ENCODE results near the gene GAS2L1.

Gene GAS2L1

DNA sequence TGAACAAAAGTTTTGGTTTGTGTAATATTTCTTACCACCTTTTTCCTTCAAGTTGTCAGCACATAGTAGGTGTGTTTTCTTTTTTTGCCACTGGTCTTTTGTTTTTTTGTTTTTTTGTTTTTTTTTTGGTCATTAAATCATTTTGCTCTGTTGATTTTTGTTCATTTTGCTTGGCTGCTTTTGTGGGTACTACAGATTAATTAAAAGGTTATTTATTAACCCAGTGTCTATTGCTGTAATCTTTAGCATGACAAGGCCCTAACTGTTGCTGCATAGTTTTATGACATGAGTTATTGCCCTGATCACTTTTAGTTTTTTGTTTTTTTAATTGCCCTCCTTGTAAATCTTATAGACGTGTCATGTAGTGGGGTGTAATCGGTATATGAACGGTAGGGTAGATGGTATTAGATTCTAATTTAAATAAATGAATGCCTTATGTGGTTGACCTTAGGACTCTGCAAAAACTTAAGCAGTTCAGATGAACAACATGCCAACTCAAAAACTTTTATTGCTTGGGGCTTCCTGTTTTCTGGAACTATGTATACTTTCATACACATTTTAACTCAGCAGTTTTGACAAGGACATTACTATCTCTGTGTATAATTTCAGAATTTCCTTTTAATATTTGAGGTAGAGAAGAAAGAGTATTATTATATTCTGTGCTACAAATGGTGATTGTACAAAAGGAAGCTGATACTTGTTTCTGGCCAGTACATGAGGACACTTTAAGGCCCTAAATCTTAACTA lies 30.5 kb upstream of the GAS2L1 start:
- no peak for DNase-seq

DNA sequence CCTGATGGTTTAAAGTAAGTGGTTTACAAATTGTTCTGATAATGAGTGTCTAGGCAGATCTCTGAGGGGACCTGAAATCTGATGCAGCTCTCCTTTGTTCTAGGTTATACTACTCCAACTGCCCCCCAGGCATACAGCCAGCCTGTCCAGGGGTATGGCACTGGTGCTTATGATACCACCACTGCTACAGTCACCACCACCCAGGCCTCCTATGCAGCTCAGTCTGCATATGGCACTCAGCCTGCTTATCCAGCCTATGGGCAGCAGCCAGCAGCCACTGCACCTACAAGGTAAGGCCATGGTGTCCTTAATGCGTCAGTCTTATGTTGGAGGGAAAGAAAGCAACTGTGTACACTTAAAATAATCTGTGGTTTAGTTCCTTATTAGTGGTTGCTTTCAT lies 28.5 kb upstream of the GAS2L1 start:
- no peak for DNase-seq

DNA sequence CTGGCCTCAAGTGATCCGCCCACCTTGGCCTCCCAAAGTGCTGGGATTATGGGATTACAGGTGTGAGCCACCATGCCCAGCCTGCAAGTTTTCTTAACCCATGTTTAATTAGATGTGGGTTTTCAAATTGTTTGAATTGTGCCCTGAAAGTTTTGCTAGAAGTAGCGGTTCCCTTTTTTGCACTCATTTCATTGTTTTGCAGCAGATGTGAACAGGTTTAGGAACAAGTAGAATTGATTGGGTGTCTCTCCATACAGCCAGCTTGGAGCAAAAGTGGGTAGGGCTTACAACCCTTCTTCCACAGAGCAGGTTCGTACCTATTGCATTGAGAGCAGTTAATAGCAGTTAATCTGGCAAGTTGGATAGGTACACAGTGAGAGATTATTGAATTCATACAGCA lies 22.3 kb upstream of the GAS2L1 start:
- DNase-seq: no peak

DNA sequence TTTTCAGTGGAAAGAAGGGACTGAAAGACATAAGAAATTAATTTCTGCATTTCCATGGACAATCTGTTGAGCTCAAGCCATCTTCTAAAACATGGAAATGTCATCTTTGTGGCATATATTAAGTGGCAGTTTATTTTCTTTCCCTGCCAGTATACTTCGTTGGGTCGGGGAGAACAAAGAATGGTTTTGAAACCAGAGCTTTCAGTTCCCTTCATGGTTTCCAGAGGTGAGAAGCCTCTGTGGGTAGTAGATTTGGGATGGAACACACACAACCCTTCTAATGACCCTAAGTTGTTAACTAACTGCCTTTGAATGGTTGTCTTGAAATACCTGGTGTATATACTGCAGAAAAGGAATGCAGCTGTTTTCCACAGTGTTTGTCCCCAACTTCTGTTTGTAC lies 17.6 kb upstream of the GAS2L1 start:
- DNase-seq: no peak

DNA sequence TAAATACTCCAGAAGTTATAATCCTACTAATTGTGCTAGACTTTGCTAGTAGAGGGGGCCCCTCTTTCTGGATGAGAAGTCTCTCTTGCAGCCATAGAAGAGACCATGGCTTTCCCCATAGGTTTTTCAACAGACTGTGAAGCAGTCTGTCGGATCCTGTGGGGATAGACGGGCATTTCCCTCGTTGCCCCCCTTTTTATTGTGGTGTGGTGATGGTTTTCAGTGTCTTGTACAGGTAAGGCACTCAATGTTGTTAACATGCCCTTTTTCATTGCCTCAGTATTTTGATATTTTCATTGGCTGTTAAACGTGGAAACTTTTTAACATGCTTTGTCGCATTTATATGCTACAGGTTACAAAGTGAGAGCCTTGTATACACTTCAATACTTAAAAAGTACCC lies 16.4 kb upstream of the GAS2L1 start:
- no peak for DNase-seq

DNA sequence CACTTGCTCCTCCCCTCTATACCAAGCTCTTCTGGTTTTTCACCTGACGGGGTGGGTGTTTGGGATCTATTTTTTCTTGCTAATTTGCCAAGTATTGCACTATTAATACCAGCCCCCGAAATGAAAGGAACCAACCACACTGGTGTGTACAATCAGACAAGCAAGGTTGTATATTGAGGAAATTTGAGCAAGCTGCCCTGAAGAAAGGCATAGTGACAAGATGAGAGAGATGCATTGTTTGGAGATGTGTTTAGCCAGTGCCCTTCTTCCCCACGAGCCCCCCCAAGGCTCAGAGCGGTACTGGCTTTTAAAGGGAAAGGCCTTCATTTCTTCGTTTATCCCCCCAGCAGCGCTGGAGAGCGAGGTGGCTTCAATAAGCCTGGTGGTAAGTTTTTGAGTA lies 15.2 kb upstream of the GAS2L1 start:
- DNase-seq: no peak

DNA sequence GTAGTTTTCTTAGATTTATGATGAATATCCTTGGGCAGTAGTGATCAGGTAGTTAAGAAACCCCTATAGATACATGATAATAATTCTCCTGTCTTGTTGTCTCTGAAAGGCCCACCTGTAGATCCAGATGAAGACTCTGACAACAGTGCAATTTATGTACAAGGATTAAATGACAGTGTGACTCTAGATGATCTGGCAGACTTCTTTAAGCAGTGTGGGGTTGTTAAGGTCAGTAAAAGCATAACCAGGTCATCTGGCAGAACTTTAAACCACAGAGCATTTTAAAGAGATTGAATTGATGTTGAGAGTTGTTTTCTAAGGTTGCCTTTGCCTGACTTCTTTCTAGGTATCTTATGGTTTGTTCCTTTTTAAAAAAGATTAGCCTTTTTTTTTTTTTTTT lies 14.1 kb upstream of the GAS2L1 start:
- DNase-seq: no peak

DNA sequence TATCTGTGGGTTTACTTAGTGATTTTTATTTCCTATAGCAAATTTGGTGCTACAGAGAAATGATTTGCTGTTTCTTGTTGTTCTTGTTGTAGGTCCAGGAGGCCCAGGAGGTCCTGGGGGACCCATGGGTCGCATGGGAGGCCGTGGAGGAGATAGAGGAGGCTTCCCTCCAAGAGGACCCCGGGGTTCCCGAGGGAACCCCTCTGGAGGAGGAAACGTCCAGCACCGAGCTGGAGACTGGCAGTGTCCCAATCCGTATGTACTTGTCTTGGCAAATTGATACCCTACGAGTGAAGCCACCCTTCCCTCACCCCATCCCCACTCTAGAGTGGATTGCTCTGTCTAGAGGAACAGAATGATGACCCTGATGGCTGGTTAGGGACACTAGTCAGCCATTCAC lies 7.8 kb upstream of the GAS2L1 start:
- no peak for DNase-seq

DNA sequence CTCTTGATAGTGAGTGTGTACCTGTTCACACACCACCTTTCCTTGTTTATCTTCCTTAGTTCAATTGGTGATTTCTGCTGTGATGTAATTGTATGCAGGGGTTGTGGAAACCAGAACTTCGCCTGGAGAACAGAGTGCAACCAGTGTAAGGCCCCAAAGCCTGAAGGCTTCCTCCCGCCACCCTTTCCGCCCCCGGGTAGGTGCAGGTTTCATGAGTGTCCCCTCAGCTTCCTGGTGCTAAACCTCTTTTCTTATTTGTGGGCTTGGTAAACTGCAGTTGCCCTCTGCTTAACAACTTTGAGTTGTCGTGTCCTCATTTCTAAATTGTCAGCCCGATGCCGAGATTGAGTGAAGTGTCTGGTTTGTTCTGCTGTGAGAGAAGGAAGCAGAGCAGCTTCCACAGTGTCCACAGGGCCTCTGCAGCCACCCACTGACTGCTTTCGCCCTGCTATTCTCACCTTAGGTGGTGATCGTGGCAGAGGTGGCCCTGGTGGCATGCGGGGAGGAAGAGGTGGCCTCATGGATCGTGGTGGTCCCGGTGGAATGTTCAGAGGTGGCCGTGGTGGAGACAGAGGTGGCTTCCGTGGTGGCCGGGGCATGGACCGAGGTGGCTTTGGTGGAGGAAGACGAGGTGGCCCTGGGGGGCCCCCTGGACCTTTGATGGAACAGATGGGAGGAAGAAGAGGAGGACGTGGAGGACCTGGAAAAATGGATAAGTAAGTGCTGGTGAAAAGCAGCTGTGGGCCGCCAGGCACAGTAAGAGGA lies 7.1 kb upstream of the GAS2L1 start:
- DNase-seq: no peak

DNA sequence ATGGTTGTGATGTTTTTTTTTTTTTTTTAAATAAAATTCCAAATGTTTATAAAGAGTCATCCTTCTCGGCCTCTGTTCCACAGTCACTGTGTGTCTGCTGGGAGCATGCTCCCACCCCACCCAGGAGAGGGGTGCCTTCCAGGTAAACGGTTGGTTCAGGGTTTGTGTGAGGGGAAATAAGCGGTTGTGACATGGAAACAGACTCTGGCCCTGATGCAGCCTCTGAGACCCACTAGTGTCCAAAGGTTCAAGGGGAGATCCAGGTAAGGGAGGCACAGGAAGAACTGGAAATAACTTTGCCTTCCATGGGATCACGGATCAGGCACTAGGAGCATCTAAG lies 6.0 kb upstream of the GAS2L1 start:
- no peak for DNase-seq

DNA sequence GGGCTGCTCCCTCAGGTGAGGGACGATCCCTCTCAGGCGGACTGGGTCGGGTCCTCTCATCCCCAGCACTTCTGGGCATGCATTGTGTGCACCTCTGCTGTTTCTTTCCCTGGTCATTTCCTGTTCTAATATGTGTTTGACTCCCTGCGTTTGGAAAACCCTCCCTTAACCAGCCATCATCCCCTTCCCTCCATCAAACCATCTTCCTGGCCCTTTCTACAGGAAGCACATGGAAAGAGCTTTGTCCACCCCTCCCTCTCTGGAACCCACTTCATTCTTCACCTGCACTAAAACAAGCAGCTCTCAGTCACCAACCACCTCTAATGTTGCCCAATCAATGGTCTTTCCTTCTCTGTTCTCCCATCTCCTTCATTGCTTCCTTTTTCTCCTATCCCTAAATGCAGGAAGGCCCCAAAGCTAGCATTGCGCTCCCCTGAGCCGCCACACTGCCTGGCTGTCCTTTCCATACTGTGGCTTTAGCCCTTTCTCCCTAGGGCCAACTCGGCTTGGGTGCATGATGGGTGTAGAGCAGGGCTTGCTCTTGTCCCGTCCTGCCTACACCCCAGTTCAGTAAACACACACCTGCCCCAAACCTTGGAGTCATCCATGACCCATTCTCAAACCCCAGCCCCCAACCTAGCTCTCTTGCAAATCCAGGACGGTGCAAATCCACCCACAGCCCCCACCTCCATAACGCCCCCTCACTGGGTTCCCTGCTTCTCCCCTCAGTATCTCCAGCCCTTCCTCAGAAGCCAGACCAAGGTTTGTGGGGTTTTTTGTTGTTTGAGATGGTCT lies 5.4 kb upstream of the GAS2L1 start:
- DNase-seq: no peak

DNA sequence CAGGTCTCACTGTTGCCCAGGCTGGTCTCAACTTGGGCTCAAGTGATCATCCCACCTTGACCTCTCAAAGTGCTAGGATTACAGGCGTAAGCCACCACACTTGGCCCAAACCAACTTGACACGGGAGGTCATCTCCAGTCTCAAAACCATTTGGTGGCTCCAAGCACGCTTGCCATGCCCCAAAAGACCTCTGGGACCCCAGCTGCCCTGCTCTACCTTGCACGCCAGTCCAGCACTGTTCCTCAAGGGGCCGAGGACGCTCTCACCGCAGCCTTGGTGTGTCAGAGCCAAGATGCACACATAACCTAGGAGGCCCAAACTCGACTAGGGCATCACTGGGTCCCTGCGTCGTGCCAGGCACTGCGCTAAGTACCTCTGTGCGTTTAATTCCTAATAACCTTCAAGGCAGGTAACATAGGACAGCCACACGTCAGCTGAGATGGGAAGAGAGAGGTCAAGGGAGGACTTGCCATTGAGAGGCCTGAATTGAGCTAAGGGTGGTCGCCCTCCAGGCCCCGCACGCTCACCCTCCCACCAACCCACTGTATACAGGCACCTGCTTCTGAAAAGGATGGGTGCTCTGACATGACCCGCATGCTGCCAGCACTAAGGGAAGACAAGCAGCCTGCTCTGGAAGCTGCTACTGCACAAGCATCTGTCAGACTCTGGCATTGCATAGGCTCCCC lies 4.6 kb upstream of the GAS2L1 start:
- no peak for DNase-seq

DNA sequence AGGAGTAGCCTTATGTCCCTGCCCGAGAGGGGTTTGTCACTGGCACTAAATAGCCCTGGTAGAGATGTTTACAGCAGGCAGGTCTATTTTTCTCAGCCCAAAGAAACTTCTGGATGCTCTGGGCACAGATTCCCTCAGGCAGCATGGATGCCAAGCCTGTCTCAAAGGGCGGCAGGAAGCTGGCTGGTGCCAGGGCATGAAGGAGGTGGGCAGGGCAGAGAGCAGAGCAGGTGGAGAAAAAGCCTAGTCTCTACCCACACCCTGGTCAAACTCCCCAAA lies 4.1 kb upstream of the GAS2L1 start:
- no peak for DNase-seq

DNA sequence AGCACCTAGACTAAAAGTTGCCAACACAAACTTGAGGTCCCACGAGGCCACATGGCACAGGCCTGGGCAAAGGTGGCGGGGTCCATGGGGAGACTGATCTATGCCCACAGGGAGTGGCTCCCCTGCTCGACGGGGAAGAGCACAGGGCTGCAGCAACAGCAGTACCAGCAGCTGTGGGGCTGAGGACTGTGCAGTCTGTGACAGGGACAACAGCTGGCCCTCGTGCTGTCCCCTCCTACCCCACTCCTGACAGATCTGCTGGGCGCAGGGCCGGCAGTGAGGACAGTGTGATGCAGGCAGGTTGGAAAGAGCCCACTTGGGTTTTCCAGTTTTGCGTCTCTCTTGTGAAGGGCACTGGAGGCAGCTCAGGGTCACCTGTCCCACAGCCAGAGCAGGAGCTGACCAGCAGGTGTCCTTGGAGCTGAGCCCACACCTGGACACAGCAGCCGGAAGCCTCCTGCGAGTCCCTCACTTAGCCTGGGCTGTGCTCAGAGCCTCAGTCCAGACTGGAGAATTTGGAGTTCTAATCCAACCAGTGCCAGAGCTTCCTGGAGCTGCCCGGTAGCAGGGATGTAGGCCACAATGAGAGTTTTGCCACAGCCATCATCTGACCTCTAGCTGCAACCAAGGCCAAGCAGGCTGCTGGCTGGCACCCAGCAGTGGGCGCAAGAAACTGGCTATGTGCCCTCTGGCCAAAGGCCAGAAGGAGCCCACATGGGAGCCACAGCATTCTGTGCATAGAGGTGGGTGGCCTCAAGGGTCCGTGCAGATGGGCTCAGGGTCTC lies 3.6 kb upstream of the GAS2L1 start:
- peak; percentile 34 to 70 for DNase-seq

DNA sequence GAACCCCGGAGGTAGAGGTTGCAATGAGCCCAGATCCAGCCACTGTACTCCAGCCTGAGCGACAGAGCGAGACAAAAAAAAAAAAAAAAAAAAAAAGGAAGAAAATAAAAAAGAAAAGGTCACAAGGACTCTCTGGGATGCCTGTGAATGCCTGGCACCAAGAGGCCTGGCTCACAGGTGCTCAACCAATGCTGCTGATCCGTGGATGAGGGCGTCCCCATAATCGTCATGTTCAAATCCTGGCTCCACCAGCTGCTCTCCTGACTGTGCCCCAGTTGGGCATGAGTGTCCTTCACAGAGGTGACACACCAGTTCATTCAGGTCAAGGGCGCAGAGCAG lies 645 bp upstream of the GAS2L1 start:
- no peak for DNase-seq

DNA sequence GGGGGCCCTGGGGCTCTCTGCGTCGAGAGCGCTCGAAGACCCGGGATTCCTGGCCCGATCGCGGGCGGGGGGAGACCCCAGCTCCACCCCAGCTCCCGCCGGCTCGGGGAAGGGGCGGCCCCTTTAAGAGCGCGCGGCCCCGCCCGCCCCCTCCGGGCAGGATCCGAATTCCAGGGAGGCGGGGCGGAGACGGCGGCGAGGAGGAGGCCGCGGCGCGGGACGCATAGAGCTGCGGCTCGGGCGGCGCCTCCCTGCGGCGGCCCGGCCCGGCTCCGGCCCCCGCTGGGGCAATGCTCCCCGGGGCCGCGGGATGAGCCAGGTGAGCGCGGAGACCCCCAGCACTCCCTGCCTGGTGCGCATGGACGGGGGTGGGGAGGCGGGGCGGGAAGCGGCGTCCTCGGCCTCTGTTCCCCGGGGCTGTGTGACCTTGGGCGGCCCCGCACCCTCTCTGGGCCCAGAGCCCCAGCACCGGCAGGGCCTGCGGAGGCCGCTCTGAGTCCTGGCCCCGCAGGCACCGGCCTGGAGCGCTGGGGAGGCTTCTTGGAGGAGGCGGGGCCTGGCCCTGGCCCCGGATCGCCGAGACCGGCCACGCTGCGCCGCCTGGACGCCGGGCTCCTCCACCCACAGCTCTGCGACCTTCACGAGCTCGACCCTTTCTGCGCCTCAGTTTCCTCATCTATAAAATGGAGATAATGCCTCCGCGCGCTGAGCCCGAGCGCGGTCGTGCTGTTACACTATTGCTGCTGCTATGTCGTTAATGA lies 565 bp downstream of the GAS2L1 start:
- DNase-seq: peak; percentile 57 to 77

DNA sequence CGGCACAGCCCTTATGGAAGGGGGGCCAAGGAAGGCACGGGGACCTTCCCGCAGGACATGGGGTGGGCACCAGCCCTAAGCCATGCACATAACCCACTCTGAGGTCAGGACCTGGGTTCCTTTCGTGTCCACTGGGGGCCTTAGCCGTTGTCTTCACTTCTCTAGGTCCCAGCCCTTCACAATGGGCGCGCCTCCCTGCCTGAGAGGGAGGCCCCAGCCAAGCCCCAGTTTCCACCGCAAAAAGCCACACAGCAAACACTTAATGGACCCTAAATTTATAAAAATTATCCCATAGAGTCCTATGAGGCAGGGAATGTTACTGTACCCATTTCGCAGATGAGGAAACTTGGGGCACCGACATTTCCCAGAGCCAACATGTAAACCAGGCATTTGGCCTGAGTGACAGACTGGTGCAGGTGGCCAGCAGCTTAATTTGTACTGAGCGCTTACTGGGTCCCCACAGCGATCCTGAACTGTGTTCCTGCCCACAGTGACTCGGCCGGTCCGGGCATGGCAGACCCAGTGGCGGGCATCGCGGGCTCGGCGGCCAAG lies 1.2 kb downstream of the GAS2L1 start:
- DNase-seq: no peak

DNA sequence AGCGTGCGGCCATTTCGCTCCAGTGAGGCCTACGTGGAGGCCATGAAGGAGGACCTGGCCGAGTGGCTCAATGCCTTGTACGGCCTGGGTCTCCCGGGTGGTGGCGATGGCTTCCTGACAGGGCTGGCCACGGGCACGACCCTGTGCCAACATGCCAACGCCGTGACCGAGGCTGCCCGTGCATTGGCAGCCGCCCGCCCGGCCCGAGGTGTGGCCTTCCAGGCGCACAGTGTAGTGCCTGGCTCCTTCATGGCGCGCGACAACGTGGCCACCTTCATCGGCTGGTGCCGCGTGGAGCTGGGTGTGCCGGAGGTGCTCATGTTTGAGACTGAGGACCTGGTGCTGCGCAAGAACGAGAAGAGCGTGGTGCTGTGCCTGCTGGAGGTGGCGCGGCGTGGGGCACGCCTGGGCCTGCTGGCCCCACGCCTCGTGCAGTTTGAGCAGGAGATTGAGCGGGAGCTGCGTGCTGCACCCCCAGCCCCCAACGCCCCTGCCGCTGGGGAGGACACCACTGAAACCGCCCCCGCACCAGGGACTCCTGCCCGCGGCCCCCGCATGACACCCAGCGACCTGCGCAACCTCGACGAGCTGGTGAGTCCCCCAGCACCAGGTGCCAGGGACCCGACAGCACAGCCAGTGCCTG lies 1.8 kb downstream of the GAS2L1 start:
- DNase-seq: no peak

DNA sequence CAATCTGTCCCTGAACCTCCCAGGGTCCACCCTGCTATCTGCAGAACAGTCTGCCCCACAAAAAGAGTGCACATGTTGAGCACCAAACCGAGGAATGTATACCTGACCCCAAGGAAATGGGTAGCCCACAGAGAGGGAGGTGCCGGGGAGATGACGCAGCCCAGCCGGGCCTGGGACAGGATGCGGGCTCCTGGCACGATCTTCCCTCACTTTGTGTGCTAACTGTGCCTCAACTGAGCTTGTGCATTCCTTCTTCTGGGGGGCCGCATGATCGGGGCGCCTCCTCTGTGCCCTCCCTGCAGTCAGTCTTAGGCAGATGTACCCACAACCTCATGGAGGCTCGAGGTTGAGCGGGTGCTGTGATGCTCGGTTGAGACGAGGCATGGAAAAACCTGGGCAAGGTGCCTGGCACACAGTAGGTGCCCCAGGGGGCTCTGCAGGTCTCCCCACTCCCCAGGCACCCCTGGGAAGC lies 2.4 kb downstream of the GAS2L1 start:
- no peak for DNase-seq

DNA sequence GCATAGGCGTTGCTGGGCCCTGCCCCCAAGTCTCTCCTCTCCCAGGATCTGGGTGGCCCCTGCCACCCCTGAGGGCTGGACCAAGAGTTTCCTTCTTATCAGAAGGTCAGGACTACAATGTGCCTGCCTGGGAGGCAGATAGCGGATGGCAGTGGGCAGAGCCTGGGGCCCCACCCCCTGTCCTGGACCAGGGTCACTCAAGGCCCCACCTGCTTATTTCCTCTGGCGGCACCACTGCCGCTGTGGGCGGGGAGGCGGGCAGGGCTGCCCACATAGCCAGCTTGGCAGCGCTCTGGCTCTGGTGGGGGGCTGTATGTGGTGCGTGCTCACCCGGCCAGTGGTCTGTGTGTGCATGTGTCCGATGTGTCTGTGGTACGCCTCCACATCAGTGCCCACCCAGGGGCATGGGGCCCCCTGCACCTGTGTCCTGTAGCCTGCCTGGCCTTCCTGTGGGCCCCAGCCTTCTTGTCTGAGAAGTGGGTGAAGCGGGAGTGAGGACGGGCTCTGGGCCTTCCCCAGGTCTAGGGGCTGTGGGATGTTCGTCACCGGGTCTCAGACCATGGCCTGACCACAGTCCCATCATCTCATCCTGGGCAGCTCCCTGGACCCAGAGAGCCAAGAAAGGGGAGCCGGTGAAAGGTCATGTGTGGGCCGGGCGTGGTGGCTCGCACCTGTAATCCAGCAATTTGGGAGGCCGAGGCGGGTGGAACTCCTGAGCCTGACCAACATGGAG lies 3.0 kb downstream of the GAS2L1 start:
- peak in 1 of 2 donors; percentile 24 for DNase-seq

All from inflammatory macrophage (primary cell).